Measurements from ENCODE around the gene SYPL2.

- TF ChIP-seq, protein P1, sequence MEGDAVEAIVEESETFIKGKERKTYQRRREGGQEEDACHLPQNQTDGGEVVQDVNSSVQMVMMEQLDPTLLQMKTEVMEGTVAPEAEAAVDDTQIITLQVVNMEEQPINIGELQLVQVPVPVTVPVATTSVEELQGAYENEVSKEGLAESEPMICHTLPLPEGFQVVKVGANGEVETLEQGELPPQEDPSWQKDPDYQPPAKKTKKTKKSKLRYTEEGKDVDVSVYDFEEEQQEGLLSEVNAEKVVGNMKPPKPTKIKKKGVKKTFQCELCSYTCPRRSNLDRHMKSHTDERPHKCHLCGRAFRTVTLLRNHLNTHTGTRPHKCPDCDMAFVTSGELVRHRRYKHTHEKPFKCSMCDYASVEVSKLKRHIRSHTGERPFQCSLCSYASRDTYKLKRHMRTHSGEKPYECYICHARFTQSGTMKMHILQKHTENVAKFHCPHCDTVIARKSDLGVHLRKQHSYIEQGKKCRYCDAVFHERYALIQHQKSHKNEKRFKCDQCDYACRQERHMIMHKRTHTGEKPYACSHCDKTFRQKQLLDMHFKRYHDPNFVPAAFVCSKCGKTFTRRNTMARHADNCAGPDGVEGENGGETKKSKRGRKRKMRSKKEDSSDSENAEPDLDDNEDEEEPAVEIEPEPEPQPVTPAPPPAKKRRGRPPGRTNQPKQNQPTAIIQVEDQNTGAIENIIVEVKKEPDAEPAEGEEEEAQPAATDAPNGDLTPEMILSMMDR (IDR thresholded peaks at IDR 0.05; ENCODE audit: low read depth, low read length, poor library complexity, severe bottlenecking): peak; percentile 53
- TF ChIP-seq EZH2phosphoT487 (IDR thresholded peaks at IDR 0.05; ENCODE audit: borderline replicate concordance, low read length): no peak
Measured at GRCh38 chr1:109498161-109498801, 31.9 kb downstream of the SYPL2 start.
